Measurements from ENCODE around the gene RDH11.

DNA sequence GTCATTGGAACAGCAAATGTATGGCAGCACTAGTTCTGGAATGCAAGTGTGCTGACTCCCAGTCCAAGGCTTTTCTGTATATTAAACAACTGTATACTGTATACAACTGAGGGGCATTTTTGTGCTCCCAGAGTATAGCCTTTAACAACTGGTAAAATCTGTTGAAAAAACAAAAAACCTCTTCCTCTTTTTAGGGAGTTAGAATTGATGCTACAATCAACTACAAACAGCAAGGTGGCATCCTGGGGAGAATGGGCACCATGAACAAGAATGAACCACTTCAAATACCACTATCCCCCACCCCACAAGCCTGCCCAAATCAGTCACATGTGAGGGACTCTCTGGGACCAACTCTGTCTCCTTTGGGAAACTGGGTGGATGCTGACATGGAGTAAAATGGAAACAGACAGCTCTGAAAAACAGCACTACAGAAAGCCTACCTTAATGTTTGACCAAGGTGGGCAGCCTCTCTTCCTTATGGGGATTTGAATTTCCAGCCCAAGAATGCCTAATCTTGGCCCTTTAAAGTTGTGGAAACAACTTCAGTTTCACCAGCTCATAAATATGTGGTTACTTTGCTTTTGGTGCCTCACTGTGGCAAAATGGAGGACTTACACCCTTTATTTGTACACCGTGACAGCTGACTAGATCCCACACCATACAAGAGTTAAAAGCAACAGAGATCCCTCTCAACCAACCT lies 28.7 kb downstream of the RDH11 start:
- TF ChIP-seq, protein P1, sequence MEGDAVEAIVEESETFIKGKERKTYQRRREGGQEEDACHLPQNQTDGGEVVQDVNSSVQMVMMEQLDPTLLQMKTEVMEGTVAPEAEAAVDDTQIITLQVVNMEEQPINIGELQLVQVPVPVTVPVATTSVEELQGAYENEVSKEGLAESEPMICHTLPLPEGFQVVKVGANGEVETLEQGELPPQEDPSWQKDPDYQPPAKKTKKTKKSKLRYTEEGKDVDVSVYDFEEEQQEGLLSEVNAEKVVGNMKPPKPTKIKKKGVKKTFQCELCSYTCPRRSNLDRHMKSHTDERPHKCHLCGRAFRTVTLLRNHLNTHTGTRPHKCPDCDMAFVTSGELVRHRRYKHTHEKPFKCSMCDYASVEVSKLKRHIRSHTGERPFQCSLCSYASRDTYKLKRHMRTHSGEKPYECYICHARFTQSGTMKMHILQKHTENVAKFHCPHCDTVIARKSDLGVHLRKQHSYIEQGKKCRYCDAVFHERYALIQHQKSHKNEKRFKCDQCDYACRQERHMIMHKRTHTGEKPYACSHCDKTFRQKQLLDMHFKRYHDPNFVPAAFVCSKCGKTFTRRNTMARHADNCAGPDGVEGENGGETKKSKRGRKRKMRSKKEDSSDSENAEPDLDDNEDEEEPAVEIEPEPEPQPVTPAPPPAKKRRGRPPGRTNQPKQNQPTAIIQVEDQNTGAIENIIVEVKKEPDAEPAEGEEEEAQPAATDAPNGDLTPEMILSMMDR (IDR thresholded peaks at IDR 0.05; ENCODE audit: insufficient read depth, low read length) = no peak
- TF ChIP-seq POLR2AphosphoS5 (IDR thresholded peaks at IDR 0.05; ENCODE audit: low read depth) (no peak), GABPA (IDR thresholded peaks at IDR 0.05; ENCODE audit: low read depth) (no peak), SPI1 (IDR thresholded peaks at IDR 0.05; ENCODE audit: borderline replicate concordance, low read depth) (peak; percentile 71)
- TF ChIP-seq, protein P2, sequence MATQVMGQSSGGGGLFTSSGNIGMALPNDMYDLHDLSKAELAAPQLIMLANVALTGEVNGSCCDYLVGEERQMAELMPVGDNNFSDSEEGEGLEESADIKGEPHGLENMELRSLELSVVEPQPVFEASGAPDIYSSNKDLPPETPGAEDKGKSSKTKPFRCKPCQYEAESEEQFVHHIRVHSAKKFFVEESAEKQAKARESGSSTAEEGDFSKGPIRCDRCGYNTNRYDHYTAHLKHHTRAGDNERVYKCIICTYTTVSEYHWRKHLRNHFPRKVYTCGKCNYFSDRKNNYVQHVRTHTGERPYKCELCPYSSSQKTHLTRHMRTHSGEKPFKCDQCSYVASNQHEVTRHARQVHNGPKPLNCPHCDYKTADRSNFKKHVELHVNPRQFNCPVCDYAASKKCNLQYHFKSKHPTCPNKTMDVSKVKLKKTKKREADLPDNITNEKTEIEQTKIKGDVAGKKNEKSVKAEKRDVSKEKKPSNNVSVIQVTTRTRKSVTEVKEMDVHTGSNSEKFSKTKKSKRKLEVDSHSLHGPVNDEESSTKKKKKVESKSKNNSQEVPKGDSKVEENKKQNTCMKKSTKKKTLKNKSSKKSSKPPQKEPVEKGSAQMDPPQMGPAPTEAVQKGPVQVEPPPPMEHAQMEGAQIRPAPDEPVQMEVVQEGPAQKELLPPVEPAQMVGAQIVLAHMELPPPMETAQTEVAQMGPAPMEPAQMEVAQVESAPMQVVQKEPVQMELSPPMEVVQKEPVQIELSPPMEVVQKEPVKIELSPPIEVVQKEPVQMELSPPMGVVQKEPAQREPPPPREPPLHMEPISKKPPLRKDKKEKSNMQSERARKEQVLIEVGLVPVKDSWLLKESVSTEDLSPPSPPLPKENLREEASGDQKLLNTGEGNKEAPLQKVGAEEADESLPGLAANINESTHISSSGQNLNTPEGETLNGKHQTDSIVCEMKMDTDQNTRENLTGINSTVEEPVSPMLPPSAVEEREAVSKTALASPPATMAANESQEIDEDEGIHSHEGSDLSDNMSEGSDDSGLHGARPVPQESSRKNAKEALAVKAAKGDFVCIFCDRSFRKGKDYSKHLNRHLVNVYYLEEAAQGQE (IDR thresholded peaks at IDR 0.05; ENCODE audit: insufficient replicate concordance, low read depth) = no peak
